Right lobe of liver (tissue), 4 donors: ENCODE measurements around the gene PLIN5.

ENCODE experiments used
- POLR2A ChIP-seq: fragments of 450-650 bp; IDR thresholded peaks from one replicate; pipeline ENCODE4 v1.6.1; 2017; ENCODE audit warnings: antibody characterized with exemption, mild to moderate bottlenecking
- TF ChIP-seq, protein P1 (sequence below), 4 donors: fragments of 200-600 bp in 3 of 4; fragments of 450-650 bp in 1 of 4; IDR thresholded peaks; one replicate each; pipeline versions ENCODE4 v1.5.1 to v1.8.0; 2016 to 2022; ENCODE audit warnings: antibody characterized with exemption in 4 of 4, mild to moderate bottlenecking in 2 of 4
- donor health status: DM: no; HTN: no; CAD: no.
- donor health status: DM: no; HTN: no; CAD: no.
- donor health status: DM: no; HTN: yes; CAD: no.

DNA sequence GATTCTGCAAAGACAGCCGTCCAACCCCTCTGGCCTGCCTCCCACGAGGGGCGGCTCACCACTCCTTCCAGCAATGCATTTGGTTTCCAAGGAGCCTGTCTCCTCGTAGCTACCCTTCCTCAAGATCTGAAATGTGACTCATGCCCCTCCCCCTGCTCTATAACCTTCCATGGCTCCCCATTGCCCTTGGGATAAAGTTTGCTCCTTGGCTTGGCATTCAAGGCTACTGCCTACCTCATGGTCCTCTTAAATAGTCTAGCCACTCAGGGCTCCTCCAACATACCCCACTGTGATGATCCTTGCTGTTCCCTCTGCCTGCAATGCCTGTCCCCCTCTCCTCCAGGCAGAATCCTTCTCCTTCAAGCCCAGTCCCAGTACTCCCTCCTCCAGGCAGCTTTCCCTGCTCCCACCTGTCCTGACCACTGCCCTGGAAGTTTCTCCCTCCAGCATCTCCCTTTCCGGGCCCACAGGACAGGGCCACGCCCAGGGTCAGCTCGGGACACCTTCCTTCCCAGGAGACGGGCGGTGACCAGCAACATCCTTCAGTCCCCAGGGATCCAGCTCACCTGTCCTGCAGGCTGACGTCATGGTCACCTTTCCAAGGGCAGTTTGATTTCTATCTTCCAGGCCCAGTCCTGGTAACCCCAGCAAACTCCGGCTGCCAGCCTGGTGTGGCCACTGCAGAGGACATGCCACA is 43.7 kb upstream of the PLIN5 start:
- TF ChIP-seq, protein P1, sequence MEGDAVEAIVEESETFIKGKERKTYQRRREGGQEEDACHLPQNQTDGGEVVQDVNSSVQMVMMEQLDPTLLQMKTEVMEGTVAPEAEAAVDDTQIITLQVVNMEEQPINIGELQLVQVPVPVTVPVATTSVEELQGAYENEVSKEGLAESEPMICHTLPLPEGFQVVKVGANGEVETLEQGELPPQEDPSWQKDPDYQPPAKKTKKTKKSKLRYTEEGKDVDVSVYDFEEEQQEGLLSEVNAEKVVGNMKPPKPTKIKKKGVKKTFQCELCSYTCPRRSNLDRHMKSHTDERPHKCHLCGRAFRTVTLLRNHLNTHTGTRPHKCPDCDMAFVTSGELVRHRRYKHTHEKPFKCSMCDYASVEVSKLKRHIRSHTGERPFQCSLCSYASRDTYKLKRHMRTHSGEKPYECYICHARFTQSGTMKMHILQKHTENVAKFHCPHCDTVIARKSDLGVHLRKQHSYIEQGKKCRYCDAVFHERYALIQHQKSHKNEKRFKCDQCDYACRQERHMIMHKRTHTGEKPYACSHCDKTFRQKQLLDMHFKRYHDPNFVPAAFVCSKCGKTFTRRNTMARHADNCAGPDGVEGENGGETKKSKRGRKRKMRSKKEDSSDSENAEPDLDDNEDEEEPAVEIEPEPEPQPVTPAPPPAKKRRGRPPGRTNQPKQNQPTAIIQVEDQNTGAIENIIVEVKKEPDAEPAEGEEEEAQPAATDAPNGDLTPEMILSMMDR (IDR thresholded peaks at IDR 0.05) = no peak
- TF ChIP-seq POLR2A = no peak
